ENCODE data around the gene CFAP97D2. TPM values are rescaled to one million over a fixed set of nuclear protein-coding genes. Genes with fewer than 3 reads are reported as not detected.
"Not testable (repeated sequence)": the region's sequence is repeated elsewhere in the genome, so short reads cannot be mapped to it uniquely, and the experiment has no call there.

CFAP97D2 gene
- total and polyA plus RNA-seq, 4 donors, result 1.3 to 3.7 (median 1.5) TPM

- no peaks in the 10 kb centered on the region for H3K36me3 ChIP-seq (ENCODE audit: control insufficient read depth in 4 of 4, insufficient read depth in 4 of 4, low read length in 4 of 4)
- DNase-seq (peak; percentile 70 to 85 (median 80)), ATAC-seq (ENCODE audit: insufficient read depth, low FRiP score) (peak; percentile 56)
- H3K9me3 ChIP-seq (ENCODE audit: control insufficient read depth in 4 of 4, insufficient read depth in 3 of 4, low read length in 3 of 4), result no peaks in the 10 kb centered on the region
- peak overlapping the region; percentile 47 to 93 for H3K27ac ChIP-seq (ENCODE audit: low read depth in 1 of 2, low read length in 1 of 2)
- H3K27me3 ChIP-seq (ENCODE audit: control insufficient read depth in 3 of 3, insufficient read depth in 3 of 3, low read length in 2 of 3), result no peaks in the 10 kb centered on the region
- peak overlapping the region; percentile 74 for H3K4me3 ChIP-seq
- TF ChIP-seq, protein P1, sequence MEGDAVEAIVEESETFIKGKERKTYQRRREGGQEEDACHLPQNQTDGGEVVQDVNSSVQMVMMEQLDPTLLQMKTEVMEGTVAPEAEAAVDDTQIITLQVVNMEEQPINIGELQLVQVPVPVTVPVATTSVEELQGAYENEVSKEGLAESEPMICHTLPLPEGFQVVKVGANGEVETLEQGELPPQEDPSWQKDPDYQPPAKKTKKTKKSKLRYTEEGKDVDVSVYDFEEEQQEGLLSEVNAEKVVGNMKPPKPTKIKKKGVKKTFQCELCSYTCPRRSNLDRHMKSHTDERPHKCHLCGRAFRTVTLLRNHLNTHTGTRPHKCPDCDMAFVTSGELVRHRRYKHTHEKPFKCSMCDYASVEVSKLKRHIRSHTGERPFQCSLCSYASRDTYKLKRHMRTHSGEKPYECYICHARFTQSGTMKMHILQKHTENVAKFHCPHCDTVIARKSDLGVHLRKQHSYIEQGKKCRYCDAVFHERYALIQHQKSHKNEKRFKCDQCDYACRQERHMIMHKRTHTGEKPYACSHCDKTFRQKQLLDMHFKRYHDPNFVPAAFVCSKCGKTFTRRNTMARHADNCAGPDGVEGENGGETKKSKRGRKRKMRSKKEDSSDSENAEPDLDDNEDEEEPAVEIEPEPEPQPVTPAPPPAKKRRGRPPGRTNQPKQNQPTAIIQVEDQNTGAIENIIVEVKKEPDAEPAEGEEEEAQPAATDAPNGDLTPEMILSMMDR (IDR thresholded peaks at IDR 0.05; ENCODE audit: control extremely low read depth, extremely low read depth), result no peak
- peak overlapping the region in 1 of 2 donors; percentile 64 for H3K9ac ChIP-seq (ENCODE audit: insufficient read depth in 1 of 2, low read length in 2 of 2)
- H3K4me1 ChIP-seq (ENCODE audit: control insufficient read depth in 5 of 5, insufficient read depth in 5 of 5, low read length in 5 of 5), result peaks cover 13 to 36% (median 21%) of the 10 kb centered on the region in 5 donors
- WGBS, 2 donors, result 1 to 3% methylated on average over 29 to 30 of the region's 30 CpGs
Observed at GRCh38 chr13:114130837-114131582, 48.0 kb upstream of the CFAP97D2 start.

DNA sequence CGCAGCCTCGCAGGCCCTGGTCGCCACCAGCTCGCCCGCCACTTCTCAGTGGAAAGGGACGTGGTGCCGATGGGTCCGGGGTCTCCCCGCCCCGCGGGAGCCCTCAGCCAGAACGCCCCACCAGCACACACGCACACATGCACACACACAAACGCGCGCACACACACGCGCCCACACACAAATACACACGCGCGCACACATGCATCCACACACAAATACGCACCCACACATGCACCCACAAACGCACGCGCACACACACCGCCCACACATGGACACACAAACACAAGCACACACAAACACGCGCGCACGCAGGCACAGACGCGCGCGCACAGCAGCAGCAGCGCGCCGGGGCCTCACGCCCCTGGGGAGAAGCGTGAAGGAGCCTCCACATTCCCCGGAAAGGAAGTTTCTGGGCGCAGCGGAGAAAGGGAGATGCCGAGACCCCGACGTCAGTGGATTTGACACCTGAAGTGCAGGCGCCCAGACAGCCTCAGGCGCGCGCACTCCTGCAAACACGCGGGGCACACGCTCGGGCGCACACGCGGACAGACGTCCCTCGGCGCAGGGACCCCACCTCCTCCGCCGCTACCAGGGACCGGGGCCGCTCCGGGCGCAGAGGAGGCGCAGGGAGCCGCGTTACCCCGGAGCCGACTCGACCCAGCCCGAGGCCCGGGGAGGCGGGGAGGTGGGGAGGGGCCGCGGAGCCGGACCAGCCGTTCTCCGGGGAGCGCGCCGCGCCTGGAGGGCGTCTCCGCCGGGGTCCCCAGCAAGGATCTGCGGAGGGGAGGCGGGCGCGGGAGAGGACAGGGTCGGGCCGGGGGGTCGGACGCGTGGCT is 47.3 kb upstream of the CFAP97D2 start:
- Histone ChIP-seq H3K4me1 (ENCODE audit: control insufficient read depth in 5 of 5, insufficient read depth in 5 of 5, low read length in 5 of 5) (peaks cover 13 to 36% (median 21%) of the 10 kb centered on the region in 5 donors), H3K4me3 (peak overlapping the region; percentile 74), H3K27ac (ENCODE audit: low read depth in 1 of 2, low read length in 1 of 2) (peak overlapping the region; percentile 43 to 93), H3K36me3 (ENCODE audit: control insufficient read depth in 4 of 4, insufficient read depth in 4 of 4, low read length in 4 of 4) (no peaks in the 10 kb centered on the region), H3K27me3 (ENCODE audit: control insufficient read depth in 3 of 3, insufficient read depth in 3 of 3, low read length in 2 of 3) (no peaks in the 10 kb centered on the region), H3K9ac (ENCODE audit: insufficient read depth in 1 of 2, low read length in 2 of 2) (peak overlapping the region in 1 of 2 donors; percentile 23), H3K9me3 (ENCODE audit: control insufficient read depth in 4 of 4, insufficient read depth in 3 of 4, low read length in 3 of 4) (no peaks in the 10 kb centered on the region)
- DNase-seq (peak in 2 of 3 donors; percentile 33 to 51), ATAC-seq (ENCODE audit: insufficient read depth, low FRiP score) (no peak)
- WGBS, 2 donors, result 0 to 1% methylated on average over 82 to 95 of the region's 95 CpGs
- TF ChIP-seq, protein P1 (IDR thresholded peaks at IDR 0.05; ENCODE audit: control extremely low read depth, extremely low read depth), result no peak

- peak within 1 kb of the TSS in 1 of 2 donors; percentile 23 for H3K9ac ChIP-seq (ENCODE audit: insufficient read depth in 1 of 2, low read length in 2 of 2)
- no peaks in the 10 kb centered on the region for H3K9me3 ChIP-seq (ENCODE audit: control insufficient read depth in 4 of 4, insufficient read depth in 3 of 4, low read length in 3 of 4)
- peak within 1 kb of the TSS; percentile 74 for H3K4me3 ChIP-seq
- 1% methylated on average over 22 to 81 of the region's 81 CpGs for WGBS, 2 donors
- peak within 1 kb of the TSS; percentile 43 to 93 for H3K27ac ChIP-seq (ENCODE audit: low read depth in 1 of 2, low read length in 1 of 2)
- ATAC-seq (ENCODE audit: insufficient read depth, low FRiP score) (peak; percentile 81), DNase-seq (peak; percentile 87 to 94 (median 88))
- H3K36me3 ChIP-seq (ENCODE audit: control insufficient read depth in 4 of 4, insufficient read depth in 4 of 4, low read length in 4 of 4), result no peaks in the 10 kb centered on the region
- TF ChIP-seq, protein P1 (IDR thresholded peaks at IDR 0.05; ENCODE audit: control extremely low read depth, extremely low read depth), result no peak
- H3K27me3 ChIP-seq (ENCODE audit: control insufficient read depth in 3 of 3, insufficient read depth in 3 of 3, low read length in 2 of 3), result no peaks in the 10 kb centered on the region
- peaks cover 13 to 36% (median 18%) of the 10 kb centered on the region in 5 donors for H3K4me1 ChIP-seq (ENCODE audit: control insufficient read depth in 5 of 5, insufficient read depth in 5 of 5, low read length in 5 of 5)
Observed at GRCh38 chr13:114132419-114133121, 46.5 kb upstream of the CFAP97D2 start, which contains the start of gene RASA3. Gene RASA3, minus strand, starts transcription at chr13:114132623. Its CDS starts 134 bp downstream, at chr13:114132489.

- not testable (repeated sequence) for DNase-seq; H3K4me3 ChIP-seq; H3K27ac ChIP-seq (ENCODE audit: low read depth in 1 of 2, low read length in 1 of 2); H3K27me3 ChIP-seq (ENCODE audit: control insufficient read depth in 3 of 3, insufficient read depth in 3 of 3, low read length in 2 of 3); H3K9ac ChIP-seq (ENCODE audit: insufficient read depth in 1 of 2, low read length in 2 of 2); ATAC-seq (ENCODE audit: insufficient read depth, low FRiP score); H3K9me3 ChIP-seq (ENCODE audit: control insufficient read depth in 4 of 4, insufficient read depth in 3 of 4, low read length in 3 of 4); H3K36me3 ChIP-seq (ENCODE audit: control insufficient read depth in 4 of 4, insufficient read depth in 4 of 4, low read length in 4 of 4)
- 34 to 61% methylated on average over 4 to 8 of the region's 9 CpGs for WGBS, 2 donors
- peaks cover 13 to 36% (median 18%) of the 10 kb centered on the region in 5 donors for H3K4me1 ChIP-seq (ENCODE audit: control insufficient read depth in 5 of 5, insufficient read depth in 5 of 5, low read length in 5 of 5)
Observed at GRCh38 chr13:114133126-114133525, 45.9 kb upstream of the CFAP97D2 start.

- H3K4me3 ChIP-seq; H3K9ac ChIP-seq (ENCODE audit: insufficient read depth in 1 of 2, low read length in 2 of 2); DNase-seq; H3K27ac ChIP-seq (ENCODE audit: low read depth in 1 of 2, low read length in 1 of 2); H3K27me3 ChIP-seq (ENCODE audit: control insufficient read depth in 3 of 3, insufficient read depth in 3 of 3, low read length in 2 of 3); H3K36me3 ChIP-seq (ENCODE audit: control insufficient read depth in 4 of 4, insufficient read depth in 4 of 4, low read length in 4 of 4); ATAC-seq (ENCODE audit: insufficient read depth, low FRiP score); H3K9me3 ChIP-seq (ENCODE audit: control insufficient read depth in 4 of 4, insufficient read depth in 3 of 4, low read length in 3 of 4): not testable (repeated sequence)
- H3K4me1 ChIP-seq (ENCODE audit: control insufficient read depth in 5 of 5, insufficient read depth in 5 of 5, low read length in 5 of 5), result peaks cover 12 to 33% (median 18%) of the 10 kb centered on the region in 5 donors
- 60 to 83% methylated on average over 7 of the region's 7 CpGs for WGBS, 2 donors
Observed at GRCh38 chr13:114133552-114133951, 45.5 kb upstream of the CFAP97D2 start.

All from lung (tissue), 12 donors.